Activated CD8-positive, alpha-beta memory T cell treated with anti-CD3 and anti-CD28 coated beads, Interleukin-2, amount 50 U/mL, for 4 hours (primary cell): Measurements from ENCODE around the gene RCSD1.

ENCODE experiments used
- DNase-seq: peaks from one replicate; pipeline ENCODE4 v3.0.0-alpha.2; 2020

The RCSD1 gene

DNA sequence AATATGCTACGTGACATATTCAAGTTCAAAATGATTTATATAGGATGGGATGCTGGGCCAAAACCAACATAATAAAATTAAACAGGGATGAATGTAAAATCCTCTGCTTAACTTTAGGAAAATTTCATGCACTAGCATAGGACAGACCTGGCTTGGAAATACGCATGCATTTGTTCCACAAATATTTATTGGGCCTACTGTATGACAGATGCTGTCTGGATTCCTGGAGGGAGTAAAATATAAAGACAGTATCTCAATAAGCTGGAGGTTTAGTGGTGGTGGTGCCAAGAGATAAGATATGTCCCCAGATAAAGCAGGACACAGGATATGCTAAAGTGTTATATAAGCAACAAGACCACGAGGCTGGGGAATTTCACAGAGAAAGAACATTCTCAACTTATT, 15.1 kb downstream of the RCSD1 start:
- DNase-seq = no peak

DNA sequence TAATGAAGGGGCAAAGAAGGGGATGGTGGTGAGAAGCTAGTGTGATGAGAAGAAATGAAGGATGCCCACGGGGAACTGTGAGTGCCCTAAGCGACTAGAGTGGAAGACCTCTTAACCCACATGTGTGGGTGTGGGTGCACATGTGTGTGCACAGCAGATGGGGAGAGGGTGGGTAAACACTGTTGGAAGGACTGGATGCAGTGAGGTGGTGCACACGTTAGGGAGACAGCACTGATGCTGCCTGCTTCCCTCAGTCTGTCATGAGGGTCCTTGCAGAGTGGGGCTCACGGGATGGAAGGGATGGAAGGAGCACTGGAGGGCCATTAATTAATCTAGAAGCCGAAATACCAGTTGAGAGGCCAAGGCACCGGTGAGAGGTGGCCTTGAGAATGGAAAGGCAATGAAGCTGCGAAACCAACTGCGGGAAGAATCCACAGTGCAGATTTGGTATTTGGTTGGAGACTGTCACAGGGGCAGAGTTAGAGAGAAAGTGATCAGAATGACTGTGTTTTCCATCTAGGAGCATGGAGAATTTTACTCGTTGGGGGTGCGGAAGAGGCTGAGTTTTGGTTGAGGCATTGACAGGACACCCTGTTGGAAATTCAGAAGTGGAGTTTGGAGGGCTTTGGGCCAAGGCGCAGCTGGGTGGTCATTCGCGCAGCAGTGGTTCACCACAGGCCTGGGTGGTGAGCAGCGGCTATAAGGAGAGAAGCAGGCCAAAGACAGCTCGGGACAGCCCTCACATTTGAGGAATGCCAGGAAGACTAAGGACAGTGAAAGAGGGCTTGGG, 15.8 kb downstream of the RCSD1 start:
- no peak for DNase-seq

DNA sequence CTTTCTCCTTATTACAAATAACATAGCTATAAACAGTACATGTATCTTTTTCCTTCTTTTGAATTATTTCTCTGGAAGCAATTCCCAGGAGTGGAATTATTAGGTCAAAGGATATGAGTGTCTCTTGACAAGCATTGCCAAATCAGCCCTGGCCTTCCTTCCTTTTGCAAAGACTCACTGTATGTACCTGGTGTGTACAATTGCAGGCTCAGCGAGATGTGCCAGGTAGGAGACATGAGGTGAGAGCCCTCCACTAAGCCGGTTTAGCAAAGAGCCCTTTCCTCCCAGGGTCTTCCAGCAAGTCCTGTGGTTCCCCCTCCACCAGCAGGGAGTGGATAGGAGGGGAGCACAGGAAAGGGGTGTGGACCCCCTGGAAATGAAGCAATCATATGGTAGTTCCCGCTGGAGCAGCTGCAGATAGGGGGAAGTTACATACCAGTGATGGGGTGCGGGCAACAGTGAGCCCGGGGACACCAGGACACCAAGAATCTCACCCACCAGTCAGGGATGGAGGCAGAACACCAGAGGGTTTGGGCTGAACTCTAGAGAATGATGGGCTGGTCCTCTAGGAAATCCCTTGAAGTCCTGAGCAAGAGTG, 18.3 kb downstream of the RCSD1 start:
- no peak for DNase-seq

DNA sequence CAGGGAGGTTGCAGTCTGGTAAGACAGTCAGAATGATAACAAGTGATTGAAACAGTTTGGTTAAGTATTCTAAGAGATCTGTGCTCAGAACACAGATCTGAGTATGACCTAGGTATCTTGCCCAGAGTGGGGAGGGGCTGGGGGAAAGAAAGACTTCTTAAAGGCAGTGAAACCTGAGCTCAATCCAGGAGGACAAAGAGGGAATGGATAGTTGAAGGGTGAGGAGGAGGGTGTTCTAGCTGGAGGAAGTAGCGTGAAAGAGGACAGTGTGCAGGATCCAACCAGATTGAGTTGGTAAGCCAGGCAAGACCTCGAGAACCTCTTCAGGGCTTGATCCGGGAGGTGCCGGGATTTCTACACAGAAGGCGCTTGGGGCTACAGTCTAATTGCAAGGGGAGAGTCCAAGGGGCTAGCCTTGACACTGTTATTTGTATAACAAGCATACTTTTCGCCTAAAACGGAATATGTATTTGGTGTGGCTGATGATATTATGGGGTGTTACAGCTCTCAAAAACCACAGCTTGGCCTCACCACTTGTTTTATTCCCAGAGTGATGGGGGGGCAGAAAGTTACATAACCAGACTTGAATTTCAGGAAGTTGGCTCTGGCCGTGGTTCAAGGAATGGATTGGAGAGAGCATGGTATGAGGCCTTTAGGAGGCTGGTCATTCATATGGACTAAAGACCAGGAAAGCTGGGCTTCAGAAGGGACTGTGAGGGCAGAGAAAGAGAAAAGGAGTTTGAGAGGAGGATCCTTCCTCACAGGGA, 19.1 kb downstream of the RCSD1 start:
- no peak for DNase-seq

DNA sequence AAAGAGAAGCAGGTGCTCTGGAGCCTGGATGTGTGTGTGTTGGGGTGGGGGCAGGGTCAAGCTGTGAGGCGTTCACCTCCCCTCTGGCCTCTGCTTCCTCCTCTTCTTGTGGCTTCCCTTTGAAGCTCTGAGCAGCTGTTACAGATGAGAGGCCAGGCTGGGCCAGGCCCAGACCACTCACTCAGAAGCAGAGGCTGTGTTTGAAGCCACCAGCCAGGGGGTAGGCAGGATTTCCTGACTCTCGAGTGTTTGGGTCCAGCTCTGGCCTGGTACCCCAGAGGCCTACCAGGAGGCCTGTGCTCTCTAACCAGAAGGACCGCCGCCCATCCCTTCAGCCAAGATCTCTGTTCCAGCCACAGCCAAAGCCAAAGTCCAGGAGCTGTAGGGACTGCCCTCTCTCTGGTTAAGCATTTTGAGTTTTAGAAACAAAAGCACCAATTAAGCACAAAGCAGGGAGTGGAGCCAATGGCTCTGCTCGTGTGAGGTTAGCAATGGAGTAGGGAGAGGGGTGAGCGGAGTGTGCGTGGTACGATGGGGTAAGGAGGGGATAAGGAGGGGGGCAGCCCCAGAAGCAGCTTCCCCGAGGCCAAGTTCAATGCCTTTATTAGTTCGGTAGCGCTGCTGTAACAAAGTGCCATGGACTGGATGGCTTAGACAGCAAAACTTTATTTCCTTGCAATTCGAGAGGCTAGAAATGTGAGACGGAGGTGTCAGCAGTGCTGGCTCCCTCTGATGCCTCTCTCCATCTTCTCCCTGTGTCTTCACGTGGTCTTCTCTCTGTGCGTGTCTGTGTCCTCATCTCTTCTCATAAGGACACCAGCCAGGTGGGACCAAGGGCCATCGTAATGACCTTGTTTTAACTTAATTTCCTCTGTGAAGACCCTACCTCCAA, 20.5 kb downstream of the RCSD1 start:
- DNase-seq = no peak

DNA sequence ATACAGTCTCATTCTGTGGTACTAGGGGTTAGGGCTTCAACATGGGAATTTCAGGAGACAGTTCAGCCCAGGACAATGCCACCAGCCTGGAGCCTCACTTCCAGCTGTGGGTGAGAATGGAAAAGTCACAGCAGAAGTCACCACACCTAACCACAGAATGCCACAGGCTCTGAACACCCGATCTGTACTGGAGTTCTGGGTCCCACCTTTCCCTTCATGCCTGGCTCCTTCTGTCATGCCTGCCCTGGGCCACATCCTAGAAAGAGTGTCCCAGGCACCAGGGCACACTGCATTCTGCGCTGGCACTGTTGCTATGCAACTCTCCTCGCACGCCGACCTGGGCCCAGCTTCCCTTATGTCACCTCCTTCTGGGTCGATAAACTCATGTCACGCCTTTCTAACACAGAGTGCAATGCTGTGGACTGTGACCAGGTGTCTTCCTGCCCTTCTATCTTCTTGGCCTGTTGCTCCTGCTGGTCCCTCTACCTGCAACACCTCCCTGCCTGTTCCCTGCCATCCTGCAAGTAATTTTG, 21.2 kb downstream of the RCSD1 start:
- DNase-seq = no peak

DNA sequence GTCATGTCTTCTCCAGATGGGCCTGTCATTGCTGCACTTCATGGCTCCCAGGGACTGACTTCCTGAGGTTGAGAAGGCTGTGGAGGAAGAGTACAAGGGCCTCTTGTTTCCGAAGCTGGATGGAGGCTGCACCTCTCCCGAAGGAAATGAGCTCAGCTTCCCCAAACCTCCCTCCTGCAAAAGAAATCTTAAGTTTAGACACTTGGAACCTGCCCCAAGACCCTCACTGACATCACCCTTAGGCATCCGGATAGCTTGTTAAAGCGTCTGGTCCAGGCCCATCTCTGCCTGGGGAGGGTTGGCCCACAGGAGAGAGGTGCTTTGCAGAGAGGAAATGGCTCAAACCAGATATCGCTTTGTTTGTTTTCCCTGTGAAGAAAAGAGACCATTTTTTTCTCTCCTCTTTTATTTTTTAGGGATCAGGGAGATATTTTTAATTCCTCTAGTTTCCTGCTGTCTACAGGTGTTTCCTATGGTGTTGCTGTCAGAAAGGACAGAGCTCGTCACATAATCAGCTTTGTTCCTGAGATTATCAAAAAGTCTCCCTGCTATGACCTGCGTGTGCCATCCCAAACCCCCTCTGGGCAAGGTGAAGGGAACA, 25.0 kb downstream of the RCSD1 start:
- DNase-seq = no peak

DNA sequence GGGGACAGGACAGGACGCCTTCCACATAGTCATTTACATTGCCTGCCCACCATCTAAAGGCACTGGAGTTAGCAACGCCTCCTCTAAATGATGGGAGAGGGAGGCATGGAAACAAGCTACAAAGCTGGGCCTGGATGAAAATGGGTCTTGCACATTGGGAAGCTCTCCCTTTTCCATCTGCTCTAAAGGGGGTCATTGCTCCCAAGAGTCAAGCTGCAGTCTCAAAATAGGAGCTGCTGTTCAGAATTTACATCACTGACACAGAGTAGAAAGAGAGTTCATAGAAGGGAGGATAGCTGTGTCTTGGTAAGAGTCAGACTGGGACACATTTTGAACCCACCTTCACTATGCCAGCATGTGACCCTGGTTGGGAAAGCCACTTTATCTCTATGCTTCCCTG, 26.6 kb downstream of the RCSD1 start:
- DNase-seq = no peak

DNA sequence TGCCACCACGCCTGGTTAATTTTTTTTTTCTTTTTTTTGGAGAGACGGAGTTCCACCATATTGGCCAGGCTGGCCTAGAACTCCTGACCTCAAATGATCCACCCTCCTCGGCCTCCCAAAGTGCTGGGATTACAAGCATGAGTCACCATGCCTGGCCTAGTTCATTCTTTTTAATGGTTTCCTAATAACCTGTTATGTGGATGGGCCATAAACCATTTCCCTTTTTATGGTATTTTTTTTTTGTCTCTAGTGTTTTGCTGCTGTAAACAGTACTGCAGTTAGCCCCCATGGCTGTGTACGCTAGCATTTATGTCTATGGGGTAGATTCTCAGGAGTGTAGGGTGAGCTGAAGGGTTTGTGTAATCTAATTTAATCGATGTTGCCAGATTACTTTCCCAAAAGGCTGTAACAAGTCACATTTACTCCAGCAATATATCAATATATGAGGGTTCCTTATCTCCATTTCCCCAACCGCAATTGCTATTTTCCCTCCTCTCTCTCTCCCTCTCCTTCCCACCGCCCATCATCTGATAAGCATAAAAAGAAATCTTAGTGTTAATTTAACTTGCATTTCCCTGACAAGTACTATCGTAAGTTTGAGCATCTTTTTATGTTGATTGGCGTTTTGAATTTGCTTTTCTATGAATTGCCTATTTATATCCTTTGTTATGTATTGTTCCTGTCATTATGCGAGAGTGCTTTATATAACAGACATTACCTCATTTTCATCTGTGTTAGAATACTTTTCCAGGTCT, 28.7 kb downstream of the RCSD1 start:
- DNase-seq = no peak

DNA sequence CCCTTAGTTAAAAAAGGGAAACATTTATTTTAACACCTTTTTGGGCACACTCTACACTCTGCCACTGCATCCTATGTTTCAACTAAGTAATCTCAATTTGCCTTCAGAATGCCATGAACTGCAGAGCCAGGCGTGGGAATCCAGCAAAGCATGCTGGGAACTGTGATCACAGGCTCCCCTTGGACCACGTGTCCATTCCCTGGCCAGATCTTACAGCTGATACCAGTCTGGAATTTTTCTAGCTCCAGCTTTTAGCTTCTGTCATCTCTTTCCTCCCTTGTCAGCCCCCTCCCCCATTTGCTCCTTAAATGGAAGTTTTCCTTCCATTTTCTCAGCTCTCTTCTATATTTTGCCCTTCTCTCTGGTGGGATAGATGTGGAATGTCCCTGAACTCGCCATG, 29.4 kb downstream of the RCSD1 start:
- no peak for DNase-seq

DNA sequence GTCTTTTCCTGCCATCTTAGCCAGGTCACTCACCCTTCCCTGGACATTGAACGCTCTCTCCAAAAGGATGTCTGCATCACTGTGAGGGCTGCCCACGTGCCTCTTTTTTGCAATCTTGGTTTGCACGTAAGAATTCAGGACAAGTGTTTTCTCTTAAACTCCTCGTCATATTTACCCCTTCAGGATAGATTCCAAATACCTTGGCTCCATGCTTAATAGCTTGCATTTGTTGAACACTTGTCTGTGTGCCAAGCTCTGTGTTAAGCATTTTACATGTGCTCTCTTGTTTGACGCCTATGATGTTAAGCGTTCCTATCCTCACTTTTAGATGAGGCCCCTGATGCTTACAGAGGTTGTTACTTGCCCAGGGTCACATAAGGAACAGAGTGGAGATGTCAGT, 29.8 kb downstream of the RCSD1 start:
- DNase-seq = no peak

DNA sequence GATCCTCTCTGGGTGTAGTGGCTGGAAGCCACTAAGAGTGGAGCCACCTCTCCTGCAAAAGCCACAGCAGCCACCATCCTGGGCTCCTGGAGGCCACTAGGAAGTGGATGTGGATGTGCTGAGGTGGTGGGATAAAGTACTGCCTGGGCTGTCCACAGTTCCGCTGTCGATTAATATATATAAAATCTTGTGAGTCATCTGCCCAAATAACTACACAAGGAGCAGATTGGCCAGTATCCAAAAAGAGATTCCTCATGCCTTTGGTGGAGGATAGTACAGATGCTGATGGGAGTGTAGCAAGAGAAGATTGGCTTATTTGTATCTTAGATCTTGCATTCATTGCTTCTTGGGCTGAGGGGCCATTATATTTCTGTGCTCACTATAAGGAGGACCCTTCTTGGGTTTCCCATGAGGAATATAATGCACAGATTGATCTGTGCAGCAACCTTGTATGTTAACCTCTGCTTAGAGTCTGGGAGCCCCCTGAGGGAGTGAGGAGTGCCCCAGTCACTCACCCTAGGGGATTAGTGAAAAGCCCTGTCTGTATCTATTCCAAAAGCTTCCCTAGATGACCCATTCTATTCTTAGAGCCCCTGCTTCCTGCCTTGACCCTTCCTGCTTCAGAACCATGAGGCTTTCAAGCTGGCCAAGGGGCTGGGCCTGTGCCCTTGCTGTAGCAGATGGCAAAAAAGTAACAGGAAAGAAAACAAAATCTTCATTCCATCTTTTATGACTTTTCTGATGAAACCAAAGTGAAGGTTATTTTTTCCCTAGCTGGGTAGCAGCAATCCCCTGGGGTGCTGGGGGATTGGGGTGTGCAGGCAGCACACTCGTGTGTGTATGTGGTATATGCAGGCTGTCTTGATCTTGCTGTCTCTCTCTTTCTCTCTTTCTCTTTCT, 31.7 kb downstream of the RCSD1 start:
- no peak for DNase-seq

DNA sequence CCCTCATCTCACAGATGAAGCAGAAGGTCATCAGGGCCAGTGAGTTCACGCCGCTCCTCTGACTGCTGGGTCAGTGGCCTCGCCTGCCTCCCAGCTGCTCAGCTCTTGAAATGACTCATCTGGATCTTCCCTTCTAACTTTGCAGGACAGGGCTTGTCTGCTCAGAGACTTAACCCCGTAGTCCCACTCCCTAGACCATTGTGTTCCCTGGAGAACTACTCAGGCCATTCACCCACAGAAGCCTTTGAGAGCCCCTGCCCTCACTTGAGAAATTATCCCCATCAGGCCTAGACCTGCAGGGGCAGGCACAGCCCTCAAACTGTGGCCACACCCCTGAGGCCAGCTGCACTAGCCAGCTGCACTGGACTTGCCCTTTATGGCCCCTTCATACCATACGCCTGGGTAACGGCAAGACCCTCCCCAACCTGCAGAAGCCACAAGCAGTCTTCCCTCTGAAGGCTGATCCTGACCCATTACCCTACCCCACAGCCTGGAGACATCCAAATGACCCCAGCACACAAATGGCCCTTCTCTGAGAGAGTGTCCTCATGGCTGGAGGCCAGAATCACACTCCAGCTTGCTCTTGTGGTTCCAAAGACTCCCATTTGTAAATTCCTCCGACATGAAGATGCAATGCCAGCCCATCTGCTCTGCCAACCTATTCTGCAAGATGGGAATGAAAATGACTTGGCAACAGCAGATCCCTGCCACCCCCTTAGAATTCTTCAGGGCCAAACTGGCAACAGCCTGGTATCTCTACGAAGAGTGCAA, 33.2 kb downstream of the RCSD1 start:
- DNase-seq = no peak

DNA sequence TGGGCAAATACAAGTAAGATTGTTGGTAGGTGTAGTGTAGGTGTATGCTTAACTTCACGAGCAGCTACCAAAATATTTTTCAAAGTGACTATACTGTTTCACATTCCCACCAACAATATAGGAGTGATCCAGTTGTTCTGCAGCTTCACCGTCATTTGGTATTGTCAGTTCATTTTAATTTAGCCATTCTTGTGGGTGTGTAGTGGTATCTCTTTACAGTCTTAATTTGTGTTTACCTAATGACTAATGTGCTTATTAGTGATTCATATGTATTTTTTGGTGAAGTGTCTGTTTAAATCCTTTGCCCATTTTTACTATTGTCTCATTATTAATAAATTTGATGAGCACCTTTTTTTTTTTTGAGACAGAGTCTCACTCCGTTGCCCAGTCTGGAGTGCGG, 35.4 kb downstream of the RCSD1 start:
- DNase-seq = no peak

DNA sequence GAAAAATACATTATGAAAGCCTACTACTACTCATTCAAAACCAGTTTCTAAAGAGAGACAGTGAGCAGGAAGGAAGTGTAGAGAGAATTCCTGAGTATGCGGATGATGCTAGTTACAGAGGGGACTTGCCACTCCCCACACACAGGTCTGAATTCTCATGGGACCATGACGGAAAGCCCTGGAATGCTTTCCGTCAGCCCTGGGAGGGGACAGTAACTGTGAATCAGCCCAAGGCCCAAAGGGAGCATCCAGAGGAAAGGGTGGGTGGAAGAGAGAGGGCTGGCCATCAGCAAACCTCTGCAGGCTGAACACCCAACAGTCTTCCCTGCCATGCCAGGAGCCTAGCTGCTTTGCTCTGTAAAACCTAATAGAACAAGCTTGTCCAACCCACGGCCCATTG, 36.4 kb downstream of the RCSD1 start:
- DNase-seq = no peak

DNA sequence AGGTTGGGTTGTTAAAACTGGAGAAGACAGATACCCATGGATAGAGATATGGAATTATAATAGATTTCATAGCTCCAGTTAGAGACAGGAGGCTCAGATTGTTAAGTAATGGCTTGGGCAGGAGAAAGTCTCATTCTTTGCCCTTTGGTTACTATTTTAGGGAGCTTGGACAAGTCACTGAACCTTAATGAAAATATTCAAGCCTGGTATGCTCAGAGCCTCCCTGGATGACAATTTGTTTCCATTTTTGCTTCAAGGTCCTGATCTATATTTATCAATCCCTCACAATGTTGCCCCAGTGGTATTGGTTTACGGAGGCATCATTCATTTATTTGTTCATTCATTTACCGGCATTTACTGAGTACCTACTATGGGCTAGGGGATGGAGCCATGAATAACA, 37.5 kb downstream of the RCSD1 start:
- no peak for DNase-seq

DNA sequence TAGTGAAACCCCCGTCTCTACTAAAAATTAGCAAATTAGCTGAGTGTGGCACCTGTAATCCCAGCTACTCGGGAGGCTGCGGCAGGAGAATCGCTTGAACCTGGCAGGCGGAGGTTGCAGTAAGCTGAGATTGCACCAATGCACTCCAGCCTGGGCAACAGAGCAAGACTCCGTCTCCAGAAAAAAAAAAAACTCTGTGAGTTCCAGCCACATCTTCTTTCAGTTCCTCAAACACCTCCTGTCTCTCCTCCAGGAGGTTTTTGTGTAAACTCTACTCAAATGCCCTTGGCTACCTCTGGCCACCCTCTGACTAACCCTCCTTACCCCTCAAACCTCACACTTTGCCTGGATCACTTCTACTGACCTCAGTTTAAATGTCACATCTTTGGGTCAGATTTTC, 38.1 kb downstream of the RCSD1 start:
- no peak for DNase-seq

DNA sequence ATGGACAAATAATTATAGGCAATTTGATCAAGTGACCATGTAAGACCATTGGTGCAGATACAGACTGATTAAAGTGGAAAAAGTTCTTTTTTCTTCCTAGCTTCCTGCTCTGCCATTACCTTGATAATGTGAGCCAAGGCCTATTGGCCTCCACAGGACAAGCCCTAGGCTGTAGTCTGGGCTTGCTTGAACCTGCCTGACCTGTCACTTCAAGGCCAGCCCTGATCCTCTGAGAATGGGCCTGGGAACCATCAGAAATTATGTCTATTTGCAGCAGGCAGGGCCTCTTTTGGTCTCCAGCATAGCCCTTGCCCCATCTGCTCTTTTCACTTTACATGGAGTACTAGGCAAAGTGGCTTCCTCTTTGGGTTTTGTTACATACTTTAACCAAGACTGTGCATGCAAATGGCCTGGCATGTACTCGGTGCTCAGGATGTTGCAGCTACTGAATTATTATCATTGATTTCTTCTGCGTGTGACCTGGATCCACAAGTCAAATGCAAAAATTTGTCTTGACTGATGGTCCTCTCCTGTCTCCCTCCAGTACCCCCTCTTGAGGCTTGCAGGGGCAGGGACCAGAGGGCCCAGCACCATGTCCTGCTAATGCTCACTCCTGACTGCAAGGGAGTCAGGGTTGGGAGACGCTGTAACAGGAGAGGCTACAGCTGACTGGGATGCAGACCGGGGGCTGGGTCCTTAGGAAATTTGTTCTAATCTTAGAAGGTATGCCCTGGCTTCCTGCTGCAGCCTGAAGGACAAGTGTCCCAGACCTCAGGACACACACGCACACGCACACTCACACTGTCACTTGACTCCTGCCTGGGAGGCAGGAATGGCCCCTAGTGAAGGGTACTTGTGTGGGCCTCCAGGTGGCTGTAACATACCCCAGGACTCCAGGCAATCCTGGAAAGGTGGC, 39.4 kb downstream of the RCSD1 start:
- DNase-seq = no peak

DNA sequence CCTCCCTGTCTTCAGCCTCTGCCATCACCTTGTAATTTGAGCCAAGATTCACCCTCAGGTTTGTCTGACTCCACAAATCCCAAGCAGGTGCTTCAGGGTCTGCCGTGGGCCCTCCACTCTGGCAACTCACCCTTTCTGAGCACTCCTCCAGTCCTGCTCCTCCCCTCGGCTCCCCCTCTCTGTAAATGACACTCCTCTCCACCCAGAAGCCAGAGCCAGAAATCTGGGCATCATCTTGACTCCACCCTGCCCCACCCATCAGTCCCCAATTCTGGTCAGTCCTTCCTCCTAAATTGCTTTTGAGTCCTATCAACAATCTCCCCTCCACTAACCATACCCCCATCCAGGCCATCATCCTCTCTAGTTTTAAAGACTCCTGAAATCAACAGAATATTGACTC, 40.5 kb downstream of the RCSD1 start:
- DNase-seq = no peak
